ENCODE results near the gene RIMS4.

Gene RIMS4

GRCh38 chr20:44742304-44743079, 67.9 kb downstream of the RIMS4 start:
- H3K36me3 ChIP-seq (ENCODE audit: insufficient read depth, low read length) = no peaks in the 10 kb centered on the region
- no peak overlapping the region for H3K27ac ChIP-seq
- no peak for TF ChIP-seq EZH2 (IDR thresholded peaks at IDR 0.05)
- no peak for TF ChIP-seq POLR2AphosphoS5 (IDR thresholded peaks at IDR 0.05; ENCODE audit: borderline replicate concordance, low read depth, low read length)
- TF ChIP-seq FOXP2 (optimal IDR thresholded peaks at IDR 0.05; ENCODE audit: control extremely low read depth, extremely low read length, insufficient read depth) = no peak
- no peaks in the 10 kb centered on the region for H3K9me3 ChIP-seq (ENCODE audit: low read depth, low read length)
- H3K4me3 ChIP-seq = no peak overlapping the region
- H3K9ac ChIP-seq (ENCODE audit: insufficient read length) = no peak overlapping the region
- DNase-seq (ENCODE audit: low read depth, low spot score) = no peak

GRCh38 chr20:44739942-44740341, 70.4 kb downstream of the RIMS4 start:
- Histone ChIP-seq H3K27ac (no peak overlapping the region), H3K9me3 (ENCODE audit: low read depth, low read length) (no peaks in the 10 kb centered on the region), H3K4me3 (no peak overlapping the region), H3K36me3 (ENCODE audit: insufficient read depth, low read length) (no peaks in the 10 kb centered on the region), H3K9ac (ENCODE audit: insufficient read length) (no peak overlapping the region)
- no peak for DNase-seq (ENCODE audit: low read depth, low spot score)
- TF ChIP-seq EZH2 (IDR thresholded peaks at IDR 0.05) (no peak), FOXP2 (optimal IDR thresholded peaks at IDR 0.05; ENCODE audit: control extremely low read depth, extremely low read length, insufficient read depth) (no peak)

GRCh38 chr20:44738813-44739477, 71.4 kb downstream of the RIMS4 start:
- Histone ChIP-seq H3K4me3 (no peak overlapping the region), H3K9ac (ENCODE audit: insufficient read length) (no peak overlapping the region), H3K27ac (no peak overlapping the region), H3K36me3 (ENCODE audit: insufficient read depth, low read length) (no peaks in the 10 kb centered on the region), H3K9me3 (ENCODE audit: low read depth, low read length) (no peaks in the 10 kb centered on the region)
- TF ChIP-seq FOXP2 (optimal IDR thresholded peaks at IDR 0.05; ENCODE audit: control extremely low read depth, extremely low read length, insufficient read depth) (no peak), POLR2AphosphoS5 (IDR thresholded peaks at IDR 0.05; ENCODE audit: borderline replicate concordance, low read depth, low read length) (no peak), EZH2 (IDR thresholded peaks at IDR 0.05) (no peak)
- DNase-seq (ENCODE audit: low read depth, low spot score) = no peak

GRCh38 chr20:44737116-44737515, 73.2 kb downstream of the RIMS4 start:
- Histone ChIP-seq H3K27ac (no peak overlapping the region), H3K36me3 (ENCODE audit: insufficient read depth, low read length) (no peaks in the 10 kb centered on the region), H3K4me3 (no peak overlapping the region), H3K9me3 (ENCODE audit: low read depth, low read length) (no peaks in the 10 kb centered on the region), H3K9ac (ENCODE audit: insufficient read length) (no peak overlapping the region)
- TF ChIP-seq POLR2AphosphoS5 (IDR thresholded peaks at IDR 0.05; ENCODE audit: borderline replicate concordance, low read depth, low read length) (no peak), FOXP2 (optimal IDR thresholded peaks at IDR 0.05; ENCODE audit: control extremely low read depth, extremely low read length, insufficient read depth) (no peak), EZH2 (IDR thresholded peaks at IDR 0.05) (no peak)
- no peak for DNase-seq (ENCODE audit: low read depth, low spot score)

- Histone ChIP-seq H3K9ac (ENCODE audit: insufficient read length) (no peak overlapping the region), H3K36me3 (ENCODE audit: insufficient read depth, low read length) (no peaks in the 10 kb centered on the region), H3K9me3 (ENCODE audit: low read depth, low read length) (no peaks in the 10 kb centered on the region), H3K27ac (no peak overlapping the region), H3K4me3 (peak overlapping the region; percentile 31; the same call in 1 of the 2 replicates)
- TF ChIP-seq POLR2AphosphoS5 (IDR thresholded peaks at IDR 0.05; ENCODE audit: borderline replicate concordance, low read depth, low read length) (no peak), EZH2 (IDR thresholded peaks at IDR 0.05) (no peak), FOXP2 (optimal IDR thresholded peaks at IDR 0.05; ENCODE audit: control extremely low read depth, extremely low read length, insufficient read depth) (no peak)
- peak; percentile 78 for DNase-seq (ENCODE audit: low read depth, low spot score)
These were observed 74.0 kb downstream of the RIMS4 start for GRCh38 chr20:44736170-44737021.

GRCh38 chr20:44735816-44736169, 74.6 kb downstream of the RIMS4 start:
- Histone ChIP-seq H3K4me3 (peak overlapping the region; percentile 31; the same call in 1 of the 2 replicates), H3K9ac (ENCODE audit: insufficient read length) (no peak overlapping the region), H3K36me3 (ENCODE audit: insufficient read depth, low read length) (no peaks in the 10 kb centered on the region), H3K27ac (no peak overlapping the region), H3K9me3 (ENCODE audit: low read depth, low read length) (no peaks in the 10 kb centered on the region)
- TF ChIP-seq FOXP2 (optimal IDR thresholded peaks at IDR 0.05; ENCODE audit: control extremely low read depth, extremely low read length, insufficient read depth) (no peak), POLR2AphosphoS5 (IDR thresholded peaks at IDR 0.05; ENCODE audit: borderline replicate concordance, low read depth, low read length) (no peak), EZH2 (IDR thresholded peaks at IDR 0.05) (no peak)
- DNase-seq (ENCODE audit: low read depth, low spot score) = no peak

- H3K9ac ChIP-seq (ENCODE audit: insufficient read length) = no peak overlapping the region
- no peaks in the 10 kb centered on the region for H3K36me3 ChIP-seq (ENCODE audit: insufficient read depth, low read length)
- no peaks in the 10 kb centered on the region for H3K9me3 ChIP-seq (ENCODE audit: low read depth, low read length)
- no peak for DNase-seq (ENCODE audit: low read depth, low spot score)
- TF ChIP-seq EZH2 (IDR thresholded peaks at IDR 0.05) (no peak), FOXP2 (optimal IDR thresholded peaks at IDR 0.05; ENCODE audit: control extremely low read depth, extremely low read length, insufficient read depth) (no peak), POLR2AphosphoS5 (IDR thresholded peaks at IDR 0.05; ENCODE audit: borderline replicate concordance, low read depth, low read length) (no peak)
- H3K4me3 ChIP-seq = no peak overlapping the region
- no peak overlapping the region for H3K27ac ChIP-seq
These were observed 75.4 kb downstream of the RIMS4 start for GRCh38 chr20:44734938-44735337.
